Tibial nerve (tissue), 4 donors: ENCODE data around the gene KRTAP5-7. TPM values are rescaled to one million over a fixed set of nuclear protein-coding genes. Genes with fewer than 3 reads are reported as not detected.

Source experiments
- DNase-seq, 2 donors: peaks; one replicate each; pipeline ENCODE4 v3.0.0-alpha.2; 2019; ENCODE audit warnings: low spot score in 2 of 2
- H3K27ac ChIP-seq, 4 donors: fragments of 200-600 bp; sonication (generic) in 3 of 4; one replicate each; pipeline ENCODE4 v1.5.1; 2017 to 2019; ENCODE audit warnings: mild to moderate bottlenecking in 1 of 4
- H3K27me3 ChIP-seq, 2 donors: fragments of 200-600 bp; sonication (generic) in 1 of 2; one replicate each; pipeline versions ENCODE4 v1.5.1 to v1.6.0; 2017 to 2019
- H3K36me3 ChIP-seq, 3 donors: fragments of 200-600 bp; sonication (generic); one replicate each; pipeline ENCODE4 v1.5.1; 2018 to 2019
- H3K4me1 ChIP-seq, 4 donors: fragments of 200-600 bp; sonication (generic) in 3 of 4; one replicate each; pipeline ENCODE4 v1.5.1; 2017 to 2019
- H3K4me3 ChIP-seq, 4 donors: fragments of 200-600 bp; sonication (generic) in 3 of 4; one replicate each; pipeline ENCODE4 v1.5.1; 2017 to 2019; ENCODE audit warnings: mild to moderate bottlenecking in 1 of 4, moderate library complexity in 1 of 4
- H3K9me3 ChIP-seq, 4 donors: fragments of 200-600 bp; sonication (generic) in 3 of 4; one replicate each; pipeline ENCODE4 v1.5.1; 2017 to 2019
- CTCF ChIP-seq, 5 experiments: fragments of 200-600 bp in 3 of 5; fragments of 450-650 bp in 2 of 5; sonication (generic) in 3 of 5; IDR thresholded peaks; one replicate each; pipeline ENCODE4 v1.5.1; 2016 to 2019; ENCODE audit warnings: antibody characterized with exemption in 5 of 5, mild to moderate bottlenecking in 3 of 5, moderate library complexity in 2 of 5
- EP300 ChIP-seq, 2 donors: sonication (generic); formaldehyde crosslinking; IDR thresholded peaks; one replicate each; pipeline ENCODE4 v1.6.1; 2017; ENCODE audit warnings: antibody characterized with exemption in 2 of 2, mild to moderate bottlenecking in 1 of 2
- POLR2A ChIP-seq, 2 donors: fragments of 450-650 bp; IDR thresholded peaks; one replicate each; pipeline ENCODE4 v1.6.1; 2017; ENCODE audit warnings: antibody characterized with exemption in 2 of 2, mild to moderate bottlenecking in 2 of 2, moderate library complexity in 2 of 2
- WGBS, 2 donors: methylation state at CpG; one replicate each; pipeline ENCODE4 v1.1.5; 2018; 5-methylcytosine and 5-hydroxymethylcytosine counted together
- total RNA-seq, 4 donors: library from RNA; depleted of rRNA; stranded (reverse); fragments of >200 nt; gene quantifications; one replicate each; pipeline ENCODE4 v1.1.0, GENCODE V29; 2016

The KRTAP5-7 gene
- total RNA-seq, 4 donors from 2014 or later, result 1.3 TPM; not detected in 3

- Histone ChIP-seq H3K4me1 (peaks cover 0 to 7% (median 0%) of the 10 kb centered on the region in 4 donors), H3K36me3 (peaks cover 4 to 99% (median 27%) of the 10 kb centered on the region in 3 donors), H3K27ac (no peak overlapping the region), H3K27me3 (no peaks in the 10 kb centered on the region), H3K9me3 (no peaks in the 10 kb centered on the region), H3K4me3 (no peak overlapping the region)
- TF ChIP-seq CTCF (IDR thresholded peaks at IDR 0.05) (no peak), EP300 (IDR thresholded peaks at IDR 0.05) (no peak), POLR2A (IDR thresholded peaks at IDR 0.05) (no peak)
- 90 to 97% methylated on average over 1 of the region's 1 CpG for WGBS, 2 donors
- no peak for DNase-seq
Measured at GRCh38 chr11:71486320-71486719, 40.7 kb upstream of the KRTAP5-7 start.

- Histone ChIP-seq H3K36me3 (peaks cover 4 to 99% (median 19%) of the 10 kb centered on the region in 3 donors), H3K27ac (no peak overlapping the region)
- no peak for DNase-seq
Measured at GRCh38 chr11:71488681-71489270, 38.3 kb upstream of the KRTAP5-7 start.

DNA sequence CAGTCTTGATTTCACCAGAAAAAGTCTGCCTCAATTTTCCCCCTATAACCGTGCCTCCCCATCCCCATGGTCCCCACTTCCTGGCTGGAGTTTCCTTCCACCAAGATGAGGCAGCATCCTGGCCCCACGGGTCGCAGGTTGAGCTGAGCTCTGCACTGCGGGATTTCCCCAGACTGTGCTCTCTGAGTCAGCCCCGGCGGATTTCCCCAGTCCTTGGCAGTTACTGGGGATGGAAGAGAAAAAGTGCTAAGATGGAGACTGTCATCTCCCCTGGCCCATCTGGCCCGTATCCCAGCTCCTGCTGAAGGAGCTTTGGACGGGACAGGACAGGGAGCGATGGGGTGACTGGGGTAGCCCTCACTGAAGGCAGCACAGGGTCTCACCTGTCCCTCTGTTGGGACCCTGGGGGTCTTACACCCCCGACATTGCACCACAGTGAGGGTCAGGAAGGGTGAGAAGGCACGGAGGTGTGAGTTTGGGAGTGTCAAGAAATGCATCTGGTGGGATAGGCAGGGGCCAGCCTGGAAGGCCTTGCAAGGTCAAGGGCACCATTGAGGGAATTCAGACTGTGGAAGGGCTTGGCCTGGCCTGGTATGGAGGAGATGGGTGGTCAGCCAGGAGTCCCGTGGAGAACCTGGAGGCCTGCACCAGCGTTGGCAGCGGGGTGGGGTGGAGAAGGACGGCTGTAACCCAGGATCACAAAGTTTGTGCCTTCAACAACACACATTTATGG is 37.6 kb upstream of the KRTAP5-7 start:
- Histone ChIP-seq H3K27ac (no peak overlapping the region), H3K36me3 (peaks cover 0 to 99% (median 17%) of the 10 kb centered on the region in 3 donors), H3K4me1 (peaks cover 0 to 7% (median 0%) of the 10 kb centered on the region in 4 donors), H3K27me3 (no peaks in the 10 kb centered on the region), H3K9me3 (no peaks in the 10 kb centered on the region), H3K4me3 (no peak overlapping the region)
- no peak for DNase-seq
- TF ChIP-seq POLR2A (IDR thresholded peaks at IDR 0.05) (no peak), EP300 (IDR thresholded peaks at IDR 0.05) (no peak), CTCF (IDR thresholded peaks at IDR 0.05) (no peak)
- WGBS, 2 donors, result 60 to 61% methylated on average over 15 of the region's 15 CpGs

More at GRCh38 chr11:71488681-71489270, 38.3 kb upstream of the KRTAP5-7 start:
- TF ChIP-seq CTCF (IDR thresholded peaks at IDR 0.05), result no peak
- no peak for TF ChIP-seq EP300 (IDR thresholded peaks at IDR 0.05)
- TF ChIP-seq POLR2A (IDR thresholded peaks at IDR 0.05), result no peak
- Histone ChIP-seq H3K27me3 (no peaks in the 10 kb centered on the region), H3K9me3 (no peaks in the 10 kb centered on the region), H3K4me3 (no peak overlapping the region), H3K4me1 (peaks cover 0 to 7% (median 0%) of the 10 kb centered on the region in 4 donors)
- WGBS, 2 donors, result 47 to 63% methylated on average over 6 of the region's 6 CpGs

- Histone ChIP-seq H3K27me3 (no peaks in the 10 kb centered on the region), H3K4me3 (no peak overlapping the region), H3K27ac (no peak overlapping the region), H3K36me3 (peaks cover 0 to 99% (median 17%) of the 10 kb centered on the region in 3 donors), H3K9me3 (no peaks in the 10 kb centered on the region), H3K4me1 (peaks cover 0 to 7% (median 0%) of the 10 kb centered on the region in 4 donors)
- TF ChIP-seq CTCF (IDR thresholded peaks at IDR 0.05) (no peak), POLR2A (IDR thresholded peaks at IDR 0.05) (no peak), EP300 (IDR thresholded peaks at IDR 0.05) (no peak)
- 95 to 96% methylated on average over 16 to 23 of the region's 23 CpGs for WGBS, 2 donors
- DNase-seq, result no peak
Measured at GRCh38 chr11:71490044-71490730, 36.9 kb upstream of the KRTAP5-7 start.
